ENCODE results near the gene TWIST1.

TWIST1 gene

DNA sequence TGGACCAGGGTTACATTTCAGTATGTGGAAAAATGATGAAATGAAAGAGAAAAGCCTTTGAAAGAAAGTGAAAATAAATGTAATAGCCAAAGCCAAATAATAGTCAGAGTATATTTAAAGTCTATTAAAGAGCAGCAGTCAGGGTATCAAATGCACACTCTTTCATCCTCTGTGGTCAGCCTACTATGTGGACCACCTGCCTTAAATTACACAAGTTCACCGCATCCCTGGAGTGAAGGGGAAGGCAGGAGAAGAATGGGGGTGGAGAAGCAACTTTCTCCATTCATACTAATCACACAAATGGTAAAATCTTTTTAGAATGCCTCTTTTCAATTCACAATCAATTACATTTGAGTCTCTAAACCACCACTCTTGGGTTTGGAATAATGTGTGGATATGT, 16.0 kb downstream of the TWIST1 start:
- TF ChIP-seq, protein P1, sequence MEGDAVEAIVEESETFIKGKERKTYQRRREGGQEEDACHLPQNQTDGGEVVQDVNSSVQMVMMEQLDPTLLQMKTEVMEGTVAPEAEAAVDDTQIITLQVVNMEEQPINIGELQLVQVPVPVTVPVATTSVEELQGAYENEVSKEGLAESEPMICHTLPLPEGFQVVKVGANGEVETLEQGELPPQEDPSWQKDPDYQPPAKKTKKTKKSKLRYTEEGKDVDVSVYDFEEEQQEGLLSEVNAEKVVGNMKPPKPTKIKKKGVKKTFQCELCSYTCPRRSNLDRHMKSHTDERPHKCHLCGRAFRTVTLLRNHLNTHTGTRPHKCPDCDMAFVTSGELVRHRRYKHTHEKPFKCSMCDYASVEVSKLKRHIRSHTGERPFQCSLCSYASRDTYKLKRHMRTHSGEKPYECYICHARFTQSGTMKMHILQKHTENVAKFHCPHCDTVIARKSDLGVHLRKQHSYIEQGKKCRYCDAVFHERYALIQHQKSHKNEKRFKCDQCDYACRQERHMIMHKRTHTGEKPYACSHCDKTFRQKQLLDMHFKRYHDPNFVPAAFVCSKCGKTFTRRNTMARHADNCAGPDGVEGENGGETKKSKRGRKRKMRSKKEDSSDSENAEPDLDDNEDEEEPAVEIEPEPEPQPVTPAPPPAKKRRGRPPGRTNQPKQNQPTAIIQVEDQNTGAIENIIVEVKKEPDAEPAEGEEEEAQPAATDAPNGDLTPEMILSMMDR (IDR thresholded peaks at IDR 0.05; ENCODE audit: low read depth, low read length, missing control alignments), result no peak
- Histone ChIP-seq H3K27ac (no peak overlapping the region), H3K27me3 (replicated peaks) (no peaks in the 10 kb centered on the region), H3K36me3 (replicated peaks) (no peaks in the 10 kb centered on the region), H3K4me3 (ENCODE audit: low read depth, low read length) (no peak overlapping the region)
- DNase-seq, result no peak
- in situ Hi-C loops (cut with HindIII; ENCODE audit: low pct_ligation_motif_present, low sequenced_read_pairs), result no loop called here

- Histone ChIP-seq H3K36me3 (replicated peaks) (no peaks in the 10 kb centered on the region), H3K4me3 (ENCODE audit: low read depth, low read length) (no peak overlapping the region), H3K27ac (no peak overlapping the region), H3K27me3 (replicated peaks) (no peaks in the 10 kb centered on the region)
- in situ Hi-C loops (cut with HindIII; ENCODE audit: low pct_ligation_motif_present, low sequenced_read_pairs), result no loop called here
- DNase-seq, result no peak
- TF ChIP-seq, protein P1 (IDR thresholded peaks at IDR 0.05; ENCODE audit: low read depth, low read length, missing control alignments), result no peak
These were observed 17.5 kb downstream of the TWIST1 start for GRCh38 chr7:19099924-19100323.

DNA sequence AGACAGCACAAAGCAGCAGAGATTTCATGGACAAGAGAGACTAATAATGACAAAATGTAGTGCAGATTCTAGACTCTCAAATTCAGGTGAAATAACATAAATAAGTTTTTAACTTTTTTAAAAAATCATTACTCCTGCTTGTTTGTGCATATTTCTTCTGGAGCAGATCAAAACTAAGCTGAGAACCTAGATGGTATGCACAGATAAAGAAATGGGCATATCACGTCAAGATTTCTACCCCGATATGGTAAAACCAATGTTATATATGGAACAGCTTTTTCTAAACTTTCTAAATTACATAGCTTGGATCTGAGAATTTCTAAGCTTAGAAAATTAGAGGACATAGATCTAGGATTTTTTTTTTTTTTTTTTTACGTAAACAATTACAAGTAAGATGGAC, 18.2 kb downstream of the TWIST1 start:
- TF ChIP-seq, protein P1 (IDR thresholded peaks at IDR 0.05; ENCODE audit: low read depth, low read length, missing control alignments), result no peak
- in situ Hi-C loops (cut with HindIII; ENCODE audit: low pct_ligation_motif_present, low sequenced_read_pairs), result no loop called here

GRCh38 chr7:19098510-19098909, 18.9 kb downstream of the TWIST1 start:
- in situ Hi-C loops (cut with HindIII; ENCODE audit: low pct_ligation_motif_present, low sequenced_read_pairs), result no loop called here
- H3K4me3 ChIP-seq (ENCODE audit: low read depth, low read length), result no peak overlapping the region
- no peaks in the 10 kb centered on the region for H3K36me3 ChIP-seq (replicated peaks)
- TF ChIP-seq, protein P1 (IDR thresholded peaks at IDR 0.05; ENCODE audit: low read depth, low read length, missing control alignments), result no peak
- H3K27me3 ChIP-seq (replicated peaks), result no peaks in the 10 kb centered on the region
- no peak for DNase-seq
- no peak overlapping the region for H3K27ac ChIP-seq

More for the DNA sequence above, 18.2 kb downstream of the TWIST1 start:
- no peak for DNase-seq
- no peak overlapping the region for H3K27ac ChIP-seq
- no peak overlapping the region for H3K4me3 ChIP-seq (ENCODE audit: low read depth, low read length)
- no peaks in the 10 kb centered on the region for H3K27me3 ChIP-seq (replicated peaks)
- H3K36me3 ChIP-seq (replicated peaks), result no peaks in the 10 kb centered on the region

DNA sequence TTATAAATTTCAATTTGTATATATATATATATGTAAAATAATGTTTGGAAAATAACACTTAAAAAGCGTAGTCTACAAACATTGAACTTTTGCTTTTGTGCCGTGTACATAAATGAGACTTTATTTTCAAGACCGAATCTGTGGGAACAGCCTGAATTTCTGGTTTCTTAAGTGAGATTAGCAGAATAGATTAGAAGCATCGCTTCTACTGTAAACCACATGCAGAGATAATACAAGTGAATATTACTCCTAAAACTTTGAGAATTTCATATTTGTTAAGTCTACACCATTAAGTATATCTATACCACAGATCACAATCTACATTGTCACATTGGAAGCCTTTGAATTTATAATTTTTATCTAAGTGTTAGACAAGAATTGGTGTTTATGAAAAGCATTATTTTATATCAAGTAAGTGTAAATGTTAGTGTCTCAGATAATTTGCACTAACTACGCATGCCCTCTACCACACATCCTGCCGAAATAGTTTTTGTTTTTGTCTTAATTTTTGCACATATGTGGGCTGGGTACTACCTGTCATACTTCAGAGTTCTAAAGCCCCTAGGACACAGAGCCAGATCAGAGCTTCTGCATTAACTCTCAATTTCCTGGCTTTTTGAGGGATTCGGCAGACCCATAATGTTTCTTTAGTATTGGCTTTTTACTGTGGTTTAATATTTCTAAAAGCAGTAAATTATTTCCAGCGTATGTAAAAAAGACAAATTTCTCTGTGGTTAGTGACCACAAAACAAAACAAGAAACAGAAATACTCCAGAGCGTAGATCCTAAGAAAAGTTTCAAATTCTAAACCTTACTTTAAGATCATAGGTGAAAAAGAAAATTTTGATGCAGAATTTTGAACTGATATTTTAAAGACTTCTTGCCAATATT, 20.0 kb downstream of the TWIST1 start:
- no peak for DNase-seq

More for the DNA sequence above, 20.0 kb downstream of the TWIST1 start:
- H3K27ac ChIP-seq, result no peak overlapping the region
- H3K4me3 ChIP-seq (ENCODE audit: low read depth, low read length), result no peak overlapping the region
- in situ Hi-C loops (cut with HindIII; ENCODE audit: low pct_ligation_motif_present, low sequenced_read_pairs), result no loop called here
- TF ChIP-seq, protein P1 (IDR thresholded peaks at IDR 0.05; ENCODE audit: low read depth, low read length, missing control alignments), result no peak
- no peaks in the 10 kb centered on the region for H3K27me3 ChIP-seq (replicated peaks)
- no peaks in the 10 kb centered on the region for H3K36me3 ChIP-seq (replicated peaks)

Data from brain microvascular endothelial cell (primary cell).